Measurements from ENCODE around the gene TESK1.
"Not testable (repeated sequence)": the region's sequence is repeated elsewhere in the genome, so short reads cannot be mapped to it uniquely, and the experiment has no call there.

TESK1 gene

DNA sequence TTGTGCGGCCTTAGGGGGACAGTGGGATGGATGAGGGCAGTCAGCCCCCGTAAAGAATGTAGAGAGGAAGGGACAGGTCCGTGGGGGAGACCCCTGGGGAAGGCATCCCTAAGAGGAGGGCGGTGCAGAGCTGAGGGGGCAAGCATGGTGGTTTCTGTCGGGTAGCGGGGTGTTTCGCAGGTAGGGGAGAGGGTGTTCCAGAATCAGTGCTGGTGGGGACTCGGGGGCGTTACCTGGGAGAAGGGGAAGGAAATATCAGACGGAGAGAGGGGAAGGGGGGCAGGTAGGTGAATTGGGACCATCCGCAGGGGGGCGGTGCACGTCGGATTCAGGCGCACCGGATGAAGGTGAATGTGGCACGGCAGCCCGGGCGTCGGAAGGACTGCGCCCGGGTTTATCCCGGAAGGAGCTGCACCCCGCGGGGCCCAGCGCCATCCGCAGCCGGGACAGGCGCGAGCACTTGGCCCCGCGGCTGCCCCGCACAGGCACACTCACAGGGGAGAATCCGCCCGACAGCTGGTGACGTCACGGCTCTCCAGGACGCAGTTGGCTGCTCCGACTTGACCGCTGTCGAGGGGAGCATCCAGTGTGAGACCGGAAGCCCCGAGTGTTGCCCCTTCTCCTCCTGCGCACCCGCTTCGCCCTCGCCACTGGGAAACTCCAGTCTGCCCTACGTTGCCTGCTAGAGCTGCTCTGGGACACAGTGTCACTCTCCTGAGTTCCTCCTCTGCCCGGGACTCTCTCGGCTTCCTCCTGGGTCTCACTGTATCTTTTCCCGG, 11.8 kb downstream of the TESK1 start:
- DNase-seq = no peak

DNA sequence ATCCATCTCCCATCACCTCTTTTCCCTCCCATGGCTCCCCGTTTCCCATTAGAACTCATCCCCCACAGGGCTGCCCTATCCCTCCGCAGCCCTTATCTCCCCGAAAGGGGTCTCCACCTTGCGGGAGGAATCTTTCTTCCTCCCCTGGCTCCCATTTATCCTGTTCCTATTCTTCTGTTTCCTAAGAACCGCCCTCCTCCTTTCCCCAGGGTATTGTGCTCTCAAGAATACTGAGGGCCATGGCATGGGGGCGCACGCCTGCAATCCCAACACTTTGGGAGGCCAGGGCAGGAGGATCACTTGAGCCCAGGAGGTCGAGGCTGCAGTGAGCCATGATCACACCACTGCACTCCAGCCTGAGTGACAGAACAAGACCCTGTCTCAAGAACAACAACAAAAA, 12.5 kb downstream of the TESK1 start:
- DNase-seq = no peak

DNA sequence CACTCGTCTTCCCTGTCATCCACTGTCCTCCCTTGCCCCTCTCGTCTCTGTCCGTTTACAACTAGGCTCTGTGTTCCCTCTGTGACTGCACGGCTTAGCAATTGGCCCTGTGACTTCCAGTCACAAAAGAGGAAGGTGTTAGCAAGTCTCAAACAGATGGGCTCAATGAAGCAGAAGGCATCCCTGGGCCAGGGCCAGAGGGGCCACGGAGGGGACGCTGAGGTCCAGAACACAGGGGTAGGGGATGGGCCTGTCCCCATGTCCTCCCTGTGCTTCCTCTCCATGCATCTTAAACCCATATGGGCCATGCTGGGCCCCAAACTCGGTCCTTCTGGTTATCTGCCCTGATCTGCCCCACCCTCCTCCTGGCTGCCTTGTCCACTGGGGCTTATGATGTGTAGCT, 13.3 kb downstream of the TESK1 start, which contains the start of gene CD72:
CD72 (minus strand) TSS at position 89 of the 403 bp plus-strand sequence. CDS start 110 bp downstream, outside the sequence.
- no peak for DNase-seq

DNA sequence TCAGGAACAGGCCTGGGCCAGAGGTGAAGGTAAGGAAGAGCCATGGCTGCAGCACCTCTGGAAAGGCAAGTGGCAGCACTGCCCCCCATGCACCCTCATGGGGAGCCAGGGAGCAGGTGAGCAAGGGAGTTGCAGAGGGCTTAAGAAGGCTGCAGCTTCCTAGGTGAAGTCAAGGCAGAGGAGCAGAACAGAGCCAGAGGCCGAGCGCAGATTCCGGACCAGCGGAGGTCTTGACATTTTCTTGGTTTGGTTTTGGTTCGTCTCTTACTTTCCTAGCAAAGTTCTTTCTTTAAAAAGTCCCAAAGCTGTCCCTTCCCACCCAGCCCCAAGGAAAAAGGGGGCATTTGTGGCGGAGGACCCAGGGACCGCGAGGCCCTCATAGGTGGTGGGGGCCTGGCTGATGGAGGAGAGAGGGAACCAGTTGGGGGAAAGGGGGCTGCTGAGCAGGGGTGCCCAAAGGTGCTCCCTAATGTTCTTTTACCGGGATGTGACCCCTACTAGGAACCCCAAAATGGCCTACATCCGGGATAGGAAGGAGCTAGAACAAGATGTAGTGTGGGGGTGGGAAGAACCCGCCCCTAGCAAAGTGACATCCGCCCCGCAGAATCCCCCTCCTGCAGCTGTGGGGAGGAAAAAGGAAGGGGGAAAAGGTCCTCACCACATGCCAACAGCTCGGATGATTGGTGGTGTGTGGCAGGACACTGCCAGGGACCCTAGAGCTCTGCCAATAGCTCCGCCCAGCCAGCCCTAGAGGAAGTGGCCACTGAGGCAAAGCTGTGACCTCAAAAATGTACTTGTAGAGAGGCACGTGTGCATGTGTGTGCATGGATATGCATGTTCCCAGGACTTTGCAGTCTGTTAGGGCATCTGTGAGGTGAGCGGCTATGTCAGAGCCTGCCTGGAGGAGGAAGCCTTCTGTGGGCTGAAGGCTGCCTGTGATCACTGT, 14.1 kb downstream of the TESK1 start:
- no peak for DNase-seq

DNA sequence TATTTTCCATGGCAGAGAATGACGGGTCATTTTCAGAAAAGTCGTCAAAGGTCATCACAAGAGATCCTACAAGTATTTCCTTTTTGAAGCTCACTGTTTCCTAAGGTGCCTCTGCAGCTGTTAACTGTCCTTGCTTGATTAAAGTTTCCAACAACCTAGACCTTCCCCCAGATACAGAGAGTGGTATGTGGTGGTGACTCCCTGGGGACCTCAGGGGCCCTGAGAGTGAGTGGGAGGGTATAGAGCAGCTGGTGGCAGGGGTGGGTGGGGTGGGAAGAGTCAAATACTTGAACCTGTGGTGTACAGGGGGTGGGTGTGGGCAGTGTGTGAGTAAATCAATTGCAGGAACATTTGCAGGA, 14.7 kb downstream of the TESK1 start:
- DNase-seq = no peak

DNA sequence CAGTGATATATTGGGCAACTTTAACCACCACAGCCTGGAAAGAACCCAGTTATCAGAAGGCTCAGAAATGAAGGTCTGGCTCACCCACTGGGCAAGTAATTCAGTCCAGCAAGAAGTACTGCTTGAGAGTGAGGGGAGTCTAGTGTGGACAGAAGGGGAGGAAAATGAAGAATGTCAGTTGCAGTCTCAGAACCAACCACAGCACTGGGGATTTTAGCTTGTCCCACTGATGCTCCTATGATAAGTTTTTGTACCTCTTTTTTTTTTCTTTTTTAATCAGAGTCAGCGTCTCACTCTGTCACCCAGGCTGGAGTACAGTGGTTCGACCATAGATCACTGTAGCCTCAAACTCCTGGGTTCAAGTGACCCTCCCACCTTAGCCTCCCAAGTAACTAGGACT, 22.5 kb downstream of the TESK1 start:
- DNase-seq = no peak

DNA sequence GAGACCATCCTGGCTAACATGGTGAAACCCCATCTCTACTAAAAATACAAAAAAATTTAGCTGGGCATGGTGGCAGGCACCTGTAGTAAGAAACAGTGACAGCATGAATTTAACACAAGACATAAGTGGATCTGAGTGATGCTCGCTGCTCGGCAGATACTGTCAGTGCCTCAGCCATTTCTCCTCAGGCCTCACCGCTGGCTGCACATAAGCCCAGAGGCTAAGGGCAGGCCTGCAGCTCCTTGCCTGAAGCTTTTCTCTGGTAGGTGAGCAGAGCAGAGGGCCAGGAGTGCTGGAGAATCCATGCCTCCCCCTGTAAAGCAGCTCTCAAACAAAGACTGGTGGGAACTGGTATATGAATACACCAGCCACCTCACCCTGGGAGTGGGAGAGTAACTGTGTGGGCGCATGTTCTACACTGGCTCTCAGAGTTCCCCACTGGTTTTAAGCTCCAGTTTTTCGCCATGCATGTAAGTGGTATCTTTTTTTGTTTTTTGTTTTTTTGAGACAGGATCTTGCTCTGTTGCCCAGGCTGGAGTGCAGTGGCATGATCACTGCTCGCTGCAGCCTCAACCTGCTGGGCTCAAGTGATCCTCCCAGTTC, 23.4 kb downstream of the TESK1 start:
- no peak for DNase-seq

DNA sequence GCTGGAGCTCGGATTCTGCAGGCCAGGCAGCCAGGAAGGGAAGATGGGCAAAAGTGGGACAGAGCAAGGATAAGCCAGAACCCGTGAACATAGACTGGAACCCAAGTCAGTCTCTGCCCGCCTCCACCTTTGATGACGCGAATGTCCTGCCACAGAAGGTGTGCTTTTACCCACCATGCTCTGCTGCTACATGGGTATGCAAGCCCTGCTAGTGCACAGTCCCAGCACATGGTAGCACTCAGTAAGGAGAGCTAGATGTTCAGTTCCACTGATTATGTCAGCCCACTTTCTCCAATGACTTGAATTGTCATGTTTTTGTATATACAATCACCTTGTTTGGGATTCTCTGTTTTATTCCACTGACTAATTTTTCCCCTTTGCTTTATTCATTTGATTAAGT, 24.5 kb downstream of the TESK1 start:
- DNase-seq = no peak

DNA sequence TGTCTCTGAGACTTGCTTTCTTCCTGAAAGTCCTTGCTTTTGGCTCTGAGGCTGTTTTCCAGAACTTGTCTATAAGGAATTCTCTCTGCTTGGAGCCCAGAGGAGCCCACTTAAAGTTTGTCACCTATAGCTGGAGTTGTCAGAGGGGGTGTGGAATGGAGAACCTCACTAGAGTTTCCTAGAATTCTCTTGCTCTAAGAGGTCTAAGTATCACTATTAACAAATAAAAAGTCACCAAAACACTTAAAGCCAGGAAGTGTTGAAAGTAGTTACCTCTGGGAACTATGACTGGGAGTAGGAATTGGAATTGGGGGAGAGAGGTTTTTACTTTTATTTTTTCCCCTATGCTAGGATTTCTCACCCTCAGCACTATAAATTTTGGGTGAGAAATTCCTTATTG, 30.7 kb downstream of the TESK1 start:
- DNase-seq = no peak

DNA sequence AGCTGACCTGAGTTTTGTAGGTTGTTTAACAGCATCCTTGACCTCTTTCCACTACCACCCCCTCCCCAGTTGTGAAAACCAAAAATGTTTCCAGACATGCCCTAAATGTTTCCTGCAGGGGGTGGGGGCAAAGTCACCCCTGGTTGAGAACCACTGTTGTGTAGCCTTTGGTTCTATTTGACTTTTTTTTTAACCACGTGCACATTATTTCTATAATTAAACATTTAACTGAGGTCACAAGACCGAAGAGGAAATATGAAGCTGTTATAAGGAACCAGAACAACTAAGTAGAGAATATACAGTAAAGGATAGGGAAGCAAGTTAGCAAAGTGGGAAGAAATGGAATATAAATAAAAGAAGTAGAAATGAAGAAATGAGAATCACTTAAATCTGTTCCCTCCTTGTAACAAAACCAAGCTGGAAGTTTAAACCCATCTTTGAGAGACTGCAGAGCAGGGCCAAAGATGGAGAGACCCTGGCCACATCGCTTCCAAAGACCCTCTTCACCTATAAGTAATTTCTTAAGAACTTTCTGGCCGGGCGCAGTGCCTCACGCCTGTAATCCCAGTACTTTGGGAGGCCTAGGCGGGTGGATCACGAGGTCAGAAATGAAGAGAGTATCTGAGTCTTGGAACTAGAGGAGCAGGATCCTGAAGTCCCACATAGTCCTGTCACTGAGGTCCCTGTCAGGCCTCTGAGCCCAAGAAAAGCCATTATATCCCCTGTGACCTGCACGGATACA, 31.2 kb downstream of the TESK1 start:
- no peak for DNase-seq

DNA sequence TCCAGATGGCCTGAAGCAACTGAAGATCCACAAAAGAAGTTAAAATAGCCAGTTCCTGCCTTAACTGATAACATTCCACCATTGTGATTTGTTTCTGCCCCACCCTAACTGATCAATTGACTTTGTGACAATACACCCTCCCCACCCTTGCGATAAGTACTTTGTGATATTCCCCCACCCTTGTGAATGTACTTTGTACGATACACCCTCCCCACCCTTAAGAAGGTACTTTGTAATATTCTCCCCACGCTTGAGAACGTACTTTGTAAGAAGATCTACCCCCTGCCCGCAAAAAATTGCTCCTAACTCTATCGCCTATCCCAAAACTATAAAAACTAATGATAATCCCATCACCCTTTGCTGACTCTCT, 31.8 kb downstream of the TESK1 start:
- DNase-seq = not testable (repeated sequence)

DNA sequence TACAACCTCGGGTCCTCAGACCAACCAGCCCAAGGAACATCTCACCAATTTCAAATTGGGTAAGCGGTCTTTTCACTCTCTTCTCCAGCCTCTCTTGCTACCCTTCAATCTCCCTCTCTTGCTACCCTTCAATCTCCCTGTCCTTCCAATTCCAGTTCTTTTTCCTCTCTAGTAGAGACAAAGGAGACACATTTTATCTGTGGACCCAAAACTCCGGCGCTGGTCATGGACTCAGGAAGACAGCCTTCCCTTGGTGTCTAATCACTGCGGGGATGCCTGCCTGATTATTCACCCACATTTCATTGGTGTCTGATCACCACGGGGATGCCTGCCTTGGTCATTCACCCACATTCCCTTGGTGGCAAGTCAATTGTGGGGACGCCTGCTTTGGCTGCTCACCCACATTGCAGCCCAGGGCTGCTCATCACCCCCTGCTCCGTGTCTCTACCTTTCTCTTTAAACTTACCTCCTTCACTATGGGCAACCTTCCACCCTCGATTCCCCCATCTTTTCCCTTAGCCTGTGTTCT, 32.4 kb downstream of the TESK1 start:
- DNase-seq = not testable (repeated sequence)

DNA sequence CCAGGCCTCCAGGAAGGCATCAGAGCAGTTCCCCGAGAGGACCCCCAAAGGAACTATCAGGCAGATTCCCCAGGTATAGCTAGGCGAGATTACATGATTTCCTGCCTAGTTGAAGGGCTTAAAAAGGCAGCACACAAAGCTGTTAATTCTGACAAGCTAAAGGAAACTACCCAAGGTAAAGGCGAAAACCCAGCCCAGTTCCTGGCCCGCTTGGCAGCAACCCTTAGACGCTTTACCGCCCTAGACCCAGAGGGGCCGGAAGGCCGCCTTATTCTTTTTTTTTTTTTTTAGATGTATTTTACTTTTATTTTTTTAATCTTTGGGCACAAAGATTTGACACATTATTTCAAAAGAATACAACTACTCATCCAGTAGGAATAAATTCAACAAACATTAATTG, 33.7 kb downstream of the TESK1 start:
- DNase-seq = not testable (repeated sequence)

DNA sequence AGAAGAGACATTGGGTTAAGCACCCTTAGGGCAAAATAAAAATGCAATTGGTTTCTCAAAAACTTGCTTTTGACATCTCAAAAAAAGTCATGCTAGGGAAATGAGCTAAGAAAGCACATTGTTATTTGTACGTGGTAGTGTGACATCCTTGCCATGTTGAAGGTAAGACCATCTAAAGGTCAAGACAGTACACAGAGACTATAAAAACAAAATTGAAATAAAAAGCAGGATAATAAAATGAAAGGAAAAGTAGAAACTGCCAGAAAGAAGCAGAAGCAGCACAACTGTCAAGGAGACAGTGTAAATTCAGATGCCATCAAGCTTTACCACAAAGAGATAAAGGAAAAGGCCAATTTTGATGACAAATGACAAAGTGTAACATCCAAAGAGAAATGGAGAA, 34.2 kb downstream of the TESK1 start:
- DNase-seq = not testable (repeated sequence)

DNA sequence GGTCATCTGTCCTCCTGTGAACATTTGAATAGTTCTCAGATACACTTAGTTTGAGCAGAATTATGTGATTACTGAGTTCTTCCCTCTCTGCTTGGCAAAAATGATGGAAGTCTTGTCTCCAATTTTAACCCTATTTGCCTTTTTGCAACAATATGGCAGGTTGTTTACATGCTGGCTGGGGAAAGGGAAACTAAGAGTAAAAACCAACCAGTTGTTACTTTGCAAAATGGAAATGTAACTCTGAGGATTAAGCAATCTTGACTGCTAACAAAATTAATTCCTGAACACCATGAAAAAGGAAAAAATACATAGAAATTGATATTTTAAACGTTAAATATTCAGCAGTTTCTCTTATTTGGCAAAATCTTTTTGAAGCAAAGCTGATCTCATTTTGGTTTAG, 34.6 kb downstream of the TESK1 start:
- no peak for DNase-seq

DNA sequence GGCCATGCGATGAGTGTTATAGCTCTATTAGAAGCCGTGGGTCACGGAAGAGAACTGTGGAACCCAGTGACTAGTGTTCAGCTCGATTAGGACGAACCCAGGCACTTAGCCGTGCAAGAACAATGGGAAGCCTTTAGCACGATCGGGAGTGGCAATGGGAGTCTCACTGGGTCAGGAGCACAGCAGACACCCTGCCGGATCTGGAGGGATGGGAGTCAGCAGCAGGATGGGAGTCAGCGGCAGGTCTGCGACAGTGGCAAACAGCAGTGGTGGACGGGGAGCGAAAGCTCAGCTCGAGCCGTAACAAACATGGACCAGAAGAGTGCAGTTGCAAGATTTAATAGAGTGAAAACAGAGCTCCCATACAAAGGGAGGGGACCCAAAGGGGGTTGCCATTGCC, 35.4 kb downstream of the TESK1 start:
- DNase-seq = not testable (repeated sequence)

DNA sequence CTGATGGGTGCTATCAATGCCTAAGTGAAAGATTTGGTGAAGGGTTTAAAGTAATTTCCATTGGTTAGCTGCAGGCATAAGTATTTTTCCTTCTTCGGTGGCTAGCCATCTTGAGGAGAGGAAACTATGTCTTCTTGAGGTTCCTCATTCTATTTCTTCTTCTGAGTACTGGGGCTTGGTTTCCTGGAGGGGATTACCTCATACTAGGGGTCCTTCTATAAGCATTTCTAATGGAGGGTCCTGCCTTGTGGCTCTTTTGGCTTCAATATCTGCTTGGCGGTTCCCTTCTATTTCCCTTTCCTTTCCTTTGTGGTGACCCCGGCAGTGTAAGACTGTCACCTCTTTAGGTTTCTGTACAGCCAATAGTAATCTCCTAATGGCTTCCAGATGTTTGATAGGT, 36.4 kb downstream of the TESK1 start:
- not testable (repeated sequence) for DNase-seq

DNA sequence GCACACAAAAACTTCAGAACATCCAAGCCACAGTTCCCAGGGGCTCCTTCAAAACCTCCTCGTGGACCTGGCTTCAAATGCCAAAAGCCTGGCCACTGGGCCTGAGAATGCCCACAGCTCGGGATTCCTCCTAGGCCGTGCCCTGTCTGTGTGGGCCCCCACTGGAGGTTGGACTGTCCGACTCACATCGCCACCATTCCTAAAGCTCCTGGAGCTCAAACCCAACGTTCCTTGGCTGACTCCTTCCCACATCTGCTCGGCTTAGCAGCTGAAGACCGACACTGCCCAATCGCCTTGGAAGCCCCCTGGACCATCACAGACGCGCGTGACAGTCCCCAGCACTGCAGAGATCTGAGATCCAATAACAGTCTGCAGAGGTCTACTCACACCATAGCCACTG, 38.0 kb downstream of the TESK1 start:
- DNase-seq = no peak

DNA sequence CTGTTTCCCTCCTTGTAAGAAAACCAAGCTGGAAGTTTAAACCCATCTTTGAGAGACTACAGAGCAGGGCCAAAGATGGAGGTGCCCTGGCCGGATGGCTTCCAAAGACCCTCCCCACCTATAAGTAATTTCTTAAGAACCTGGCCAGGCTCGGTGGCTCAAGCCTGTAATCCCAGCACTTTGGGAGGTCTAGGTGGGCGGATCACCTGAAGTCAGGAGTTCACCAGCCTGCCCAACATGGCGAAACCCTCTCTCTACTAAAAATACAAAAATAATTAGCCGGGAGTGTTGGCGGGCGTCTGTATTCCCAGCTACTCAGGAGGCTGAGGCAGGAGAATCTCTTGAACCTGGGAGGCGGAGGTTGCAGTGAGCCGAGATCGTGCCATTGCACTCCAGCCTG, 40.7 kb downstream of the TESK1 start:
- DNase-seq = not testable (repeated sequence)

DNA sequence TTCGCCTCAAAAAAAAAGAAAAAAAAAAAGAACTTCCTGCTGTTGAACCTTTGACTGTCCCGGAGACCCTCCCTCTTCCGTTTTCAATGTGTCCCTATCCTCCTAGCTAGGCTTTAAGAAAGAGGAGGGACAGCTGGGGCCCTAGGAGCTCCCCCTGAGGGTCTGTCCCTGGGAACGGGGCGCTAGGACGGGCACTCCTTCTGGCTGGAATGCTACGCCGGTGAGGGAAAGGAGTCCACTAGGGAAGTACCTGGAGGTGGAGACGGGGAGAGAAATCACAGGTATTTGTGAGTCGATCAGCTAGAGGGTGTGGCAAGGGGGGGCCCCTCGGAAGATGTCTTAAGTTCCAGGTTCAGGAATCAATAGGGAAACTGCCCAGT, 41.1 kb downstream of the TESK1 start:
- DNase-seq = no peak

DNA sequence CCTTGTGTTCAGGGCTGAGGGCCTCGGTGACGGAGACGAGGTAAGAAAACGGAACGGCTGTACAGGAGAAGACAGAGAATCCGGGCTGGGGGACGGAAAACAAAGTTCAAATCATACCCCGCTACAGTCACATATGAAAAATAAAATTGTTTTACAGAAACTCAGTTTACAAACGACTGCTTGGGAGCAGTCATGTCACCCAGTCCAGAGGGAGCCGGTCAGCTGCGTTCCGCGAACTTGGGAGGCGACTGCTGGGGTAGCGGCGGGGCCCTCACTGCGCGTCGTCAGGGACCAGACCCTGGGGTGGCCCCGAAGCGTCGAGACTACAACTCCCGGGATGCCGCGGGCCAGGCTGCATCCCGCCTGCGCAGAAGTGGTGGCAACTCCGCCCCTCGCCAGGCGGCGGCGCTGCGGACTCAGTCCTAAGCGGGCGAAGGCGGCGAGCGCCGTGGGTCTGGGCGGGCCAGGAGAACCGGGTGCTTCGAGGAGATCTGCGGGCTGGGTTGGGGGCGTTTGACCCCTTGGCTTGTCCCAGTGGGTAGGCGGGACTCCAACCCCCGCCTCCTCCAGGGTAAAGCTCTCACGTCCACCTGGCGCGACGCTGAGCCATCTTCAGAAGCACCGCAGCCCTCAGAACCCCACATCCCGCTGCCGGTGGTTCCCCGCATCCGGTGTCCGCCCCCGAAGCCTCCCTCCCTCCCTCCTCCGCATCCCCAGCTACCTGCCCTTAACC, 41.6 kb downstream of the TESK1 start:
- DNase-seq = peak in 1 of 2 experiments; percentile 58

Data from cerebellar nuclear complex (tissue), 1 donor.